Keratinocyte (primary cell): ENCODE results near the gene USP16. TPM values are rescaled to one million over a fixed set of nuclear protein-coding genes. Genes with fewer than 3 reads are reported as not detected.
A peak's percentile ranks its signal among the peaks of the same experiment; 100 is the strongest.

Experiments used
- DNase-seq: peaks from one replicate; pipeline ENCODE4 v3.0.0-alpha.2; 2011; ENCODE audit warnings: low read depth, missing footprints, low spot score
- FAIRE-seq: peaks from 2 replicates; lab custom pipeline; 2011; peaks lifted over from hg19 to GRCh38; lab: Jason Lieb, UNC
- H2AFZ ChIP-seq: 2 replicates; pipeline ENCODE4 v1.6.0; 2012; ENCODE audit warnings: low read length, control low read depth, inconsistent platforms; ENCODE audit not compliant: control insufficient read depth
- H3K27ac ChIP-seq: 2 replicates; pipeline ENCODE4 v1.5.1; 2011; ENCODE audit warnings: low read length; ENCODE audit not compliant: control insufficient read depth, insufficient read depth
- H3K27me3 ChIP-seq: 3 replicates; pipeline ENCODE4 v1.6.0; 2011; ENCODE audit warnings: low read length; ENCODE audit not compliant: control insufficient read depth, insufficient read depth; ENCODE audit errors: extremely low read depth
- H3K36me3 ChIP-seq, 2 experiments: 2 replicates in 1 of 2; 3 replicates in 1 of 2; pipeline ENCODE4 v1.5.1; 2011; ENCODE audit warnings: low read length in 2 of 2, mild to moderate bottlenecking in 1 of 2; ENCODE audit not compliant: control insufficient read depth in 2 of 2, insufficient read depth in 2 of 2; ENCODE audit errors: extremely low read depth in 1 of 2
- H3K4me1 ChIP-seq: 3 replicates; pipeline ENCODE4 v1.5.1; 2011; ENCODE audit warnings: low read length; ENCODE audit not compliant: control insufficient read depth, insufficient read depth; ENCODE audit errors: extremely low read depth
- H3K4me2 ChIP-seq: 3 replicates; pipeline ENCODE4 v1.6.0; 2011; ENCODE audit warnings: low read depth, low read length; ENCODE audit not compliant: control insufficient read depth, insufficient read depth; ENCODE audit errors: extremely low read depth
- H3K4me3 ChIP-seq, 3 experiments: fragments of 200-600 bp in 1 of 3; sonication (generic) in 1 of 3; 2 replicates in 2 of 3; 3 replicates in 1 of 3; pipeline ENCODE4 v1.5.1; 2011 to 2016; ENCODE audit warnings: low read length in 3 of 3, mild to moderate bottlenecking in 3 of 3, control low read depth in 2 of 3, inconsistent platforms in 1 of 3, low read depth in 1 of 3, mixed read lengths in 1 of 3, mixed run types in 1 of 3, moderate library complexity in 1 of 3; ENCODE audit not compliant: control insufficient read depth in 2 of 3, insufficient read depth in 2 of 3; ENCODE audit errors: extremely low read depth in 1 of 3
- H3K79me2 ChIP-seq: 2 replicates; pipeline ENCODE4 v1.6.0; 2012; ENCODE audit warnings: low read length; ENCODE audit not compliant: control insufficient read depth, insufficient read depth
- H3K9ac ChIP-seq: 3 replicates; pipeline ENCODE4 v1.6.0; 2011; ENCODE audit warnings: low read length; ENCODE audit not compliant: control insufficient read depth, insufficient read depth; ENCODE audit errors: extremely low read depth
- H3K9me1 ChIP-seq: 3 replicates; pipeline ENCODE4 v1.6.0; 2011; ENCODE audit warnings: low read length; ENCODE audit not compliant: control insufficient read depth, insufficient read depth; ENCODE audit errors: extremely low read depth
- H3K9me3 ChIP-seq: 2 replicates; pipeline ENCODE4 v1.5.1; 2012; ENCODE audit warnings: low read depth, low read length; ENCODE audit not compliant: control insufficient read depth
- H4K20me1 ChIP-seq: 3 replicates; pipeline ENCODE4 v1.6.0; 2011; ENCODE audit warnings: low read length; ENCODE audit not compliant: control insufficient read depth, insufficient read depth; ENCODE audit errors: extremely low read depth
- EZH2 ChIP-seq: IDR thresholded peaks from one replicate; pipeline ENCODE4 v1.6.1; 2012; ENCODE audit warnings: inconsistent platforms, mild to moderate bottlenecking, low read length, moderate library complexity
- dilution Hi-C: fragments of 300-500 bp; cut with MboI; formaldehyde crosslinking; loops from one replicate; pipeline ENCODE4 v1.7.0; 2020; ENCODE audit warnings: low sequenced_read_pairs; ENCODE audit not compliant: extremely low pct_ligation_motif_present
- polyA plus RNA-seq, 5 experiments: library from polyadenylated mRNA; depleted of rRNA in 3 of 5; stranded (reverse) in 3 of 5; stranded (forward) in 1 of 5; unstranded in 1 of 5; fragments of >200 nt; gene quantifications; 1 replicate in 1 of 5; 2 replicates in 3 of 5; 3 replicates in 1 of 5; pipeline versions ENCODE4 v1.2.1 to v1.2.3, GENCODE V29; 2011 to 2012; ENCODE audit warnings: missing spikeins in 2 of 5, low read depth in 1 of 5, low replicate concordance in 1 of 5
- TF ChIP-seq, protein P1 (sequence below), 3 experiments: IDR thresholded peaks in 1 of 3; conservative IDR thresholded peaks in 1 of 3; optimal IDR thresholded peaks in 1 of 3; 2 replicates in 2 of 3; 3 replicates in 1 of 3; pipeline versions ENCODE3 to v1.5.1; 2011; ENCODE audit warnings: low read length in 3 of 3, mild to moderate bottlenecking in 3 of 3, moderate library complexity in 2 of 3, control low read depth in 1 of 3, inconsistent platforms in 1 of 3; ENCODE audit not compliant: insufficient read depth in 2 of 3; ENCODE audit errors: extremely low read depth in 1 of 3

USP16 gene
- polyA plus RNA-seq, 1 donor (not counting 4 experiments of a cell fraction or from before 2014, with no cell fraction given), result 26.7 TPM

DNA sequence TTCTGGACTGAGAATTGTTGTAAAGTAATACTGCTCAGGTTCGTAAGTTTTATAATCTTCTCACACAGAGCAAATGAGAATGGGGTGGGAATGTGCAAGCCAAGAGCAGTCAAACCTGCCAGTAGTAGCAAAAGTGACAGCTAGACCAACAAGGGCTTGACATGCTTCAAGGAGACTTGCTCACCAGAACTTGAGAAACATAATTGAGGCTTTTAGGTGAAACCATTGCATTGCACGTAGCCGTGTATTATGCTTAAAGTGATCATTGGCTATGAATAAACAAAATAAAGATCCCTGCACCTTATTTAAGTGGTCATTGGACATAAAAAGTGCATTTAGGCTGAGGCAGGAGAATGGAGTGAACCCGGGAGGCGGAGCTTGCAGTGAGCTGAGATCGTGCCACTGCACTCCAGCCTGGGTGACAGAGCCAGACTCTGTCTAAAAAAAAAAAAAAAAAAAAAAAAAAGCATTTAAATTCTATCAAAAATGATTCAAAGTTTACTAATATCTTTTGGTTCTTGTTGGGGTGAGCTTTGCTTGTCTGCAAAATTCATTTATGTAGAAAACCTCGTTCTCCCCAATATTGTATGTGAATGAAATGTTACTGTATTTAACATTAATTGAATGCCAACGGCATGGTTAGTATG, 60.8 kb downstream of the USP16 start:
- Histone ChIP-seq H3K9me1 (no peaks in the 10 kb centered on the region), H3K9me3 (no peaks in the 10 kb centered on the region), H3K4me1 (peaks cover 2% of the 10 kb centered on the region), H3K4me3 (no peak overlapping the region), H3K36me3 (no peaks in the 10 kb centered on the region), H3K9ac (no peak overlapping the region), H3K27ac (no peak overlapping the region), H3K4me2 (no peak overlapping the region), H2AFZ (no peak overlapping the region), H4K20me1 (no peaks in the 10 kb centered on the region), H3K27me3 (no peaks in the 10 kb centered on the region), H3K79me2 (no peaks in the 10 kb centered on the region)
- no peak for FAIRE-seq
- dilution Hi-C loops, result no loop called here
- DNase-seq, result no peak
- no peak for TF ChIP-seq EZH2
- TF ChIP-seq, protein P1, sequence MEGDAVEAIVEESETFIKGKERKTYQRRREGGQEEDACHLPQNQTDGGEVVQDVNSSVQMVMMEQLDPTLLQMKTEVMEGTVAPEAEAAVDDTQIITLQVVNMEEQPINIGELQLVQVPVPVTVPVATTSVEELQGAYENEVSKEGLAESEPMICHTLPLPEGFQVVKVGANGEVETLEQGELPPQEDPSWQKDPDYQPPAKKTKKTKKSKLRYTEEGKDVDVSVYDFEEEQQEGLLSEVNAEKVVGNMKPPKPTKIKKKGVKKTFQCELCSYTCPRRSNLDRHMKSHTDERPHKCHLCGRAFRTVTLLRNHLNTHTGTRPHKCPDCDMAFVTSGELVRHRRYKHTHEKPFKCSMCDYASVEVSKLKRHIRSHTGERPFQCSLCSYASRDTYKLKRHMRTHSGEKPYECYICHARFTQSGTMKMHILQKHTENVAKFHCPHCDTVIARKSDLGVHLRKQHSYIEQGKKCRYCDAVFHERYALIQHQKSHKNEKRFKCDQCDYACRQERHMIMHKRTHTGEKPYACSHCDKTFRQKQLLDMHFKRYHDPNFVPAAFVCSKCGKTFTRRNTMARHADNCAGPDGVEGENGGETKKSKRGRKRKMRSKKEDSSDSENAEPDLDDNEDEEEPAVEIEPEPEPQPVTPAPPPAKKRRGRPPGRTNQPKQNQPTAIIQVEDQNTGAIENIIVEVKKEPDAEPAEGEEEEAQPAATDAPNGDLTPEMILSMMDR (optimal IDR thresholded peaks at IDR 0.05 in 1 of 3, IDR thresholded peaks at IDR 0.05 in 1 of 3, conservative IDR thresholded peaks at IDR 0.05 in 1 of 3; ENCODE audit: extremely low read depth in 1 of 3, insufficient read depth in 2 of 3, low read length in 3 of 3), result no peak

DNA sequence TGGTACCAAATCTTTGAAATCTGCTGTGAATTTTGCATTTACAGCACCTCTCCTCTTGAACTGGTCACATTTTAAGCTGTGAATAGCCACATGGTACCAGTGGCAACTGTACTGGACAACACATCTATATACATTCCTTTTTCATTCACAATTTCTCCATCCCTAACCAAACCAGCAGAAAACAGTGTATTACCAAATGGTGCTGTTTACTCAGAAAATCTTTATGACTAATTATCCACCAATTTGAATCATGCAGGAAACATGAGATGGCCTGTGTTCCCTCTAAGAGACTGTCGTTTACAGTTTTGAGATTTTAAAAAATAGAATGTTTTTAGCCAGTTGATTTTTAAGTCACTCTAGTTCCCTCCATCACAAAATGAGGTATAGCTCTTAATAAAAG, 66.6 kb downstream of the USP16 start:
- no peak for DNase-seq
- peaks cover 21% of the 10 kb centered on the region for H3K4me1 ChIP-seq
- peak overlapping the region; percentile 58 for H3K4me2 ChIP-seq
- H3K27ac ChIP-seq, result peak overlapping the region; percentile 55
- H3K4me3 ChIP-seq, result peak overlapping the region in 1 of 3 experiments; percentile 43
- no peaks in the 10 kb centered on the region for H4K20me1 ChIP-seq
- no peaks in the 10 kb centered on the region for H3K79me2 ChIP-seq
- no peaks in the 10 kb centered on the region for H3K9me3 ChIP-seq
- FAIRE-seq, result no peak
- dilution Hi-C loops, result no loop called here
- no peak overlapping the region for H3K9ac ChIP-seq
- no peaks in the 10 kb centered on the region for H3K9me1 ChIP-seq
- no peaks in the 10 kb centered on the region for H3K36me3 ChIP-seq
- TF ChIP-seq EZH2, result no peak
- peak overlapping the region; percentile 32 for H2AFZ ChIP-seq
- no peaks in the 10 kb centered on the region for H3K27me3 ChIP-seq
